Parathyroid adenoma (tissue), 2 donors: ENCODE data around the gene AZIN2.
"Not testable (repeated sequence)": the region's sequence is repeated elsewhere in the genome, so short reads cannot be mapped to it uniquely, and the experiment has no call there.

ENCODE experiments used
- H2AFZ ChIP-seq: fragments of 300-600 bp; sonication (generic); one replicate; pipeline ENCODE4 v1.7.0; 2017; ENCODE audit warnings: antibody characterized with exemption, mild to moderate bottlenecking
- H3K27ac ChIP-seq: fragments of 300-600 bp; sonication (generic); one replicate; pipeline ENCODE4 v1.7.0; 2017
- H3K27me3 ChIP-seq: fragments of 300-600 bp; sonication (generic); one replicate; pipeline ENCODE4 v1.7.0; 2017; ENCODE audit warnings: low read length; ENCODE audit not compliant: control insufficient read depth, insufficient read depth
- H3K36me3 ChIP-seq: fragments of 300-600 bp; sonication (generic); one replicate; pipeline ENCODE4 v1.7.0; 2017; ENCODE audit warnings: low read length; ENCODE audit not compliant: control insufficient read depth, insufficient read depth
- H3K4me1 ChIP-seq: fragments of 300-600 bp; sonication (generic); one replicate; pipeline ENCODE4 v1.7.0; 2017; ENCODE audit warnings: control low read depth
- H3K4me2 ChIP-seq: fragments of 300-600 bp; sonication (generic); one replicate; pipeline ENCODE4 v1.7.0; 2017; ENCODE audit warnings: low read length
- H3K4me3 ChIP-seq: fragments of 300-600 bp; sonication (generic); one replicate; pipeline ENCODE4 v1.7.0; 2017; ENCODE audit warnings: low read depth, low read length
- H3K79me2 ChIP-seq: fragments of 300-600 bp; sonication (generic); one replicate; pipeline ENCODE4 v1.7.0; 2017; ENCODE audit warnings: control low read depth
- H3K9ac ChIP-seq: fragments of 300-600 bp; sonication (generic); one replicate; pipeline ENCODE4 v1.7.0; 2017; ENCODE audit warnings: mild to moderate bottlenecking
- H3K9me3 ChIP-seq: fragments of 300-600 bp; sonication (generic); one replicate; pipeline ENCODE4 v1.7.0; 2017; ENCODE audit warnings: low read length; ENCODE audit not compliant: control insufficient read depth
- CTCF ChIP-seq: fragments of 300-600 bp; sonication (generic); IDR thresholded peaks from one replicate; pipeline ENCODE4 v1.7.0; 2017; ENCODE audit warnings: antibody characterized with exemption, mild to moderate bottlenecking
- donor health status: primary hyperparathyroidism.

The AZIN2 gene

DNA sequence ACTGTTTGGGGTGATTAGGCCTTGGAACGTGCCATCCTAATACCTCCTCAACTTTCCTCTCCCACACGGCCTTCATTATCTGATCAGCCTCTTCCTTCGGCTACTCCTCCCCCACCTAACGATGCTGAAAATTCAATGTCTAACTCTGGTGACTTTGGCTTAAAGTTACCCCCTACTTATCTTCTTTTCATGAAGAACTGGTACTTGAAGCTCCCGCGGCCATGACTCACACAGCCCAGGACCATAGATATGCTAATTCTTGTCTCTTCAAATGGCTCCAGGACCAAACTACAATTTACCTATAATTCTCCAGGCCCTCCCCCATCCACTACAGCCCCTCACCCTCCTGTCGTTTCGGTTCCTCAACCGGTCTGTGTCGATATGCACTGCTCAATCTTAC lies 15.7 kb upstream of the AZIN2 start:
- Histone ChIP-seq H3K4me2 (no peak overlapping the region), H3K27ac (no peak overlapping the region), H3K4me1 (no peaks in the 10 kb centered on the region), H2AFZ (no peak overlapping the region), H3K9ac (no peak overlapping the region), H3K79me2 (no peaks in the 10 kb centered on the region), H3K27me3 (no peaks in the 10 kb centered on the region), H3K4me3 (no peak overlapping the region), H3K36me3 (no peaks in the 10 kb centered on the region), H3K9me3 (no peaks in the 10 kb centered on the region)
- TF ChIP-seq CTCF = no peak

DNA sequence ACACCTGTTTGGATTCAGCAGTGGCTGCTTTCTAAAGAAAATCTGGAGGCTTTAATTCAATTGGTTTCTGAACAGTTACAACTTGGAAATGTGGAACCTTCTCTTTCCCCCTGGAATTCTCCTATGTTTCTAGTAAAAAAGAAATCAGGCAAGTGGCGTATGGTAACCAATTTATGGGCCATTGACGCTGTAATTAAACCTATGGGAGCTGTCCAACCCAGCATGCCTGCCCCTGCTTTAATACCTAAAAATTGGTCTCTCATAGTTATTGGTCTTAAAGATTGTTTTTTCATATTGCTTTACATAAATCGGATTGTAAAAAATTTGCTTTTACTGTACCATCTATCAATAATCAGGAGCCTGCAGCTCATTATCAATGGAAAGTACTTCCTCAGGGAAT lies 14.5 kb upstream of the AZIN2 start:
- H3K79me2 ChIP-seq, H3K27ac ChIP-seq: not testable (repeated sequence)

GRCh38 chr1:33068108-33068507 lies 12.8 kb upstream of the AZIN2 start:
- H3K4me3 ChIP-seq, H3K4me1 ChIP-seq, H3K9ac ChIP-seq, H2AFZ ChIP-seq, H3K27me3 ChIP-seq, H3K27ac ChIP-seq, H3K79me2 ChIP-seq, H3K36me3 ChIP-seq, H3K4me2 ChIP-seq, H3K9me3 ChIP-seq: not testable (repeated sequence)

More for the DNA sequence above, 14.5 kb upstream of the AZIN2 start:
- H3K4me1 ChIP-seq, H3K4me2 ChIP-seq, H3K9me3 ChIP-seq, H2AFZ ChIP-seq, H3K27me3 ChIP-seq, H3K36me3 ChIP-seq, H3K4me3 ChIP-seq, H3K9ac ChIP-seq: not testable (repeated sequence)

GRCh38 chr1:33070628-33071027 lies 10.3 kb upstream of the AZIN2 start:
- H3K27me3 ChIP-seq = no peaks in the 10 kb centered on the region
- no peaks in the 10 kb centered on the region for H3K9me3 ChIP-seq
- TF ChIP-seq CTCF = no peak
- no peak overlapping the region for H3K27ac ChIP-seq
- no peaks in the 10 kb centered on the region for H3K36me3 ChIP-seq
- H2AFZ ChIP-seq = no peak overlapping the region
- H3K79me2 ChIP-seq = no peaks in the 10 kb centered on the region
- H3K9ac ChIP-seq = no peak overlapping the region
- H3K4me2 ChIP-seq = no peak overlapping the region
- H3K4me1 ChIP-seq = no peaks in the 10 kb centered on the region
- no peak overlapping the region for H3K4me3 ChIP-seq

GRCh38 chr1:33072707-33073106 lies 8.2 kb upstream of the AZIN2 start:
- Histone ChIP-seq H3K4me1 (no peaks in the 10 kb centered on the region), H3K4me2 (no peak overlapping the region), H3K4me3 (no peak overlapping the region), H3K9me3 (no peaks in the 10 kb centered on the region), H3K36me3 (no peaks in the 10 kb centered on the region), H3K79me2 (no peaks in the 10 kb centered on the region), H3K27ac (no peak overlapping the region), H3K9ac (no peak overlapping the region), H3K27me3 (no peaks in the 10 kb centered on the region), H2AFZ (no peak overlapping the region)
- TF ChIP-seq CTCF = no peak

GRCh38 chr1:33074193-33074945 lies 6.6 kb upstream of the AZIN2 start:
- Histone ChIP-seq H3K4me3 (no peak overlapping the region), H3K27ac (no peak overlapping the region), H3K79me2 (no peaks in the 10 kb centered on the region), H3K4me1 (no peaks in the 10 kb centered on the region), H3K4me2 (no peak overlapping the region), H3K9ac (no peak overlapping the region), H3K9me3 (no peaks in the 10 kb centered on the region), H2AFZ (no peak overlapping the region), H3K27me3 (no peaks in the 10 kb centered on the region), H3K36me3 (no peaks in the 10 kb centered on the region)
- no peak for TF ChIP-seq CTCF
